GM23248 (cell line): ENCODE measurements around the gene FOXA1. TPM values are rescaled to one million over a fixed set of nuclear protein-coding genes. Genes with fewer than 3 reads are reported as not detected.
A peak's percentile ranks its signal among the peaks of the same experiment; 100 is the strongest.

Source experiments
- DNase-seq: peaks from one replicate; pipeline ENCODE4 v3.0.0-alpha.2; 2015
- H2AFZ ChIP-seq: fragments of 200-600 bp; sonication (generic); 2 replicates; pipeline ENCODE4 v1.6.1; 2016; ENCODE audit warnings: antibody characterized with exemption
- H3F3A ChIP-seq: fragments of 200-600 bp; sonication (generic); 2 replicates; pipeline ENCODE4 v1.6.1; 2016; ENCODE audit warnings: mild to moderate bottlenecking, antibody characterized with exemption, mixed run types; ENCODE audit not compliant: insufficient read depth
- H3K27ac ChIP-seq: fragments of 200-600 bp; sonication (generic); 2 replicates; pipeline ENCODE4 v1.5.1; 2016; ENCODE audit warnings: mild to moderate bottlenecking
- H3K27me3 ChIP-seq: fragments of 200-600 bp; sonication (generic); replicated peaks from 2 replicates; pipeline ENCODE4 v1.6.1; 2016; ENCODE audit warnings: mild to moderate bottlenecking; ENCODE audit not compliant: insufficient read depth
- H3K36me3 ChIP-seq: fragments of 200-600 bp; sonication (generic); 2 replicates; pipeline ENCODE4 v1.6.1; 2016; ENCODE audit warnings: low read depth, mild to moderate bottlenecking
- H3K4me1 ChIP-seq: fragments of 200-600 bp; sonication (generic); 2 replicates; pipeline ENCODE4 v1.6.1; 2016; ENCODE audit warnings: mild to moderate bottlenecking; ENCODE audit not compliant: insufficient read depth
- H3K4me2 ChIP-seq: fragments of 200-600 bp; sonication (generic); one replicate; pipeline ENCODE4 v1.6.1; 2016; ENCODE audit warnings: mild to moderate bottlenecking; ENCODE audit not compliant: unreplicated experiment
- H3K4me3 ChIP-seq: fragments of 200-600 bp; sonication (generic); 2 replicates; pipeline ENCODE4 v1.5.1; 2016; ENCODE audit warnings: mild to moderate bottlenecking
- H3K79me2 ChIP-seq: fragments of 200-600 bp; sonication (generic); 2 replicates; pipeline ENCODE4 v1.6.1; 2016; ENCODE audit warnings: mild to moderate bottlenecking; ENCODE audit not compliant: insufficient read depth
- H3K9ac ChIP-seq: fragments of 200-600 bp; sonication (generic); 2 replicates; pipeline ENCODE4 v1.6.1; 2016; ENCODE audit warnings: mild to moderate bottlenecking
- H3K9me2 ChIP-seq: fragments of 200-600 bp; sonication (generic); 2 replicates; pipeline ENCODE4 v1.6.1; 2016; ENCODE audit warnings: mixed run types, mild to moderate bottlenecking, moderate library complexity; ENCODE audit not compliant: insufficient read depth
- H3K9me3 ChIP-seq: fragments of 200-600 bp; sonication (generic); one replicate; pipeline ENCODE4 v1.6.1; 2017; ENCODE audit warnings: low read depth
- H4K20me1 ChIP-seq: fragments of 200-600 bp; sonication (generic); 2 replicates; pipeline ENCODE4 v1.6.0; 2016; ENCODE audit not compliant: insufficient read depth
- EZH2 ChIP-seq: fragments of 200-600 bp; sonication (generic); IDR thresholded peaks from 2 replicates; pipeline ENCODE4 v1.6.1; 2018; ENCODE audit warnings: antibody characterized with exemption, mild to moderate bottlenecking; ENCODE audit not compliant: insufficient read depth, poor library complexity, severe bottlenecking
- EZH2phosphoT487 ChIP-seq: fragments of 200-600 bp; sonication (generic); IDR thresholded peaks from 2 replicates; pipeline ENCODE4 v1.6.1; 2018; ENCODE audit warnings: antibody characterized with exemption, moderate library complexity, mild to moderate bottlenecking, low read depth; ENCODE audit not compliant: insufficient read depth
- WGBS, 2 experiments: methylation state at CpG; one replicate each; pipeline ENCODE4 v1.1.6; 2015 to 2017; ENCODE audit warnings: low lambda C conversion rate in 2 of 2, low coverage in 1 of 2; ENCODE audit errors: missing lambda C conversion rate in 2 of 2; 5-methylcytosine and 5-hydroxymethylcytosine counted together
- in situ Hi-C: fragments of 300-500 bp; cut with MboI; formaldehyde crosslinking; loops from 2 replicates; pipeline ENCODE4 v1.15.0; 2020
- polyA plus RNA-seq: library from polyadenylated mRNA; unstranded; fragments of >200 nt; fragmentation: Nextera tagmentation; extraction: Ambion mirVana; gene quantifications from 2 replicates; pipeline ENCODE4 v1.2.1, GENCODE V29; 2016
- total RNA-seq: library from RNA; depleted of rRNA; stranded (reverse); fragments of >200 nt; shearing (Covaris generic); gene quantifications from 2 replicates; pipeline ENCODE4 v1.2.3, GENCODE V29; 2014

FOXA1 gene
- total and polyA plus RNA-seq, 2 experiments from 2014 or later, result 0.10 TPM; not detected in 1

GRCh38 chr14:37595809-37596621, 966 bp upstream of the FOXA1 start:
- H3K4me3 ChIP-seq, result peak overlapping the region; percentile 63
- DNase-seq, result peak; percentile 53
- H3K9ac ChIP-seq, result no peak overlapping the region
- in situ Hi-C loops, result no loop called here
- H3K36me3 ChIP-seq, result no peaks in the 10 kb centered on the region
- no peaks in the 10 kb centered on the region for H3K9me2 ChIP-seq
- no peaks in the 10 kb centered on the region for H3K79me2 ChIP-seq
- H2AFZ ChIP-seq, result peak overlapping the region; percentile 1; the same call in 1 of the 2 replicates
- peak overlapping the region; percentile 84 for H3K4me2 ChIP-seq
- H3F3A ChIP-seq, result no peaks in the 10 kb centered on the region
- TF ChIP-seq EZH2phosphoT487, result no peak
- no peak for TF ChIP-seq EZH2
- peaks cover 5% of the 10 kb centered on the region; the same call in 1 of the 2 replicates for H3K4me1 ChIP-seq
- H3K27me3 ChIP-seq, result peaks cover 74% of the 10 kb centered on the region
- no peak overlapping the region for H3K27ac ChIP-seq
- no peaks in the 10 kb centered on the region for H3K9me3 ChIP-seq
- 6 to 8% methylated on average over 42 to 46 of the region's 46 CpGs for WGBS, 2 experiments
- no peaks in the 10 kb centered on the region for H4K20me1 ChIP-seq

- Histone ChIP-seq H3K9ac (no peak overlapping the region), H3K4me3 (peak overlapping the region; percentile 85), H3K27ac (no peak overlapping the region), H3F3A (no peaks in the 10 kb centered on the region), H4K20me1 (no peaks in the 10 kb centered on the region), H3K4me2 (peak overlapping the region; percentile 83), H3K4me1 (peaks cover 5% of the 10 kb centered on the region; the same call in 1 of the 2 replicates), H3K79me2 (no peaks in the 10 kb centered on the region), H2AFZ (peak overlapping the region; percentile 91), H3K9me2 (no peaks in the 10 kb centered on the region), H3K27me3 (peaks cover 74% of the 10 kb centered on the region), H3K36me3 (no peaks in the 10 kb centered on the region), H3K9me3 (no peaks in the 10 kb centered on the region)
- WGBS, 2 experiments, result 1 to 2% methylated on average over 49 to 56 of the region's 56 CpGs
- no peak for TF ChIP-seq EZH2phosphoT487
- peak; percentile 82 for DNase-seq
- in situ Hi-C loops, result no loop called here
These were observed 645 bp downstream of the FOXA1 start for GRCh38 chr14:37594238-37594970.

GRCh38 chr14:37593511-37594237, 1.4 kb downstream of the FOXA1 start:
- H3K27ac ChIP-seq, result no peak overlapping the region
- H4K20me1 ChIP-seq, result no peaks in the 10 kb centered on the region
- no peaks in the 10 kb centered on the region for H3K9me3 ChIP-seq
- no peak overlapping the region for H2AFZ ChIP-seq
- peak overlapping the region; percentile 85 for H3K4me3 ChIP-seq
- 18 to 21% methylated on average over 14 of the region's 14 CpGs for WGBS, 2 experiments
- H3K9ac ChIP-seq, result no peak overlapping the region
- H3K9me2 ChIP-seq, result no peaks in the 10 kb centered on the region
- no peaks in the 10 kb centered on the region for H3F3A ChIP-seq
- peaks cover 74% of the 10 kb centered on the region for H3K27me3 ChIP-seq
- H3K36me3 ChIP-seq, result no peaks in the 10 kb centered on the region
- H3K4me1 ChIP-seq, result peaks cover 5% of the 10 kb centered on the region; the same call in 1 of the 2 replicates
- DNase-seq, result no peak
- H3K4me2 ChIP-seq, result peak overlapping the region; percentile 83
- TF ChIP-seq EZH2phosphoT487 (no peak), EZH2 (no peak)
- H3K79me2 ChIP-seq, result no peaks in the 10 kb centered on the region
- in situ Hi-C loops, result no loop called here
